Measurements from ENCODE around the gene RTN3. TPM values are rescaled to one million over a fixed set of nuclear protein-coding genes. Genes with fewer than 3 reads are reported as not detected.

RTN3 gene
- polyA plus RNA-seq, 1 donor from 2014 or later, result 283 TPM

DNA sequence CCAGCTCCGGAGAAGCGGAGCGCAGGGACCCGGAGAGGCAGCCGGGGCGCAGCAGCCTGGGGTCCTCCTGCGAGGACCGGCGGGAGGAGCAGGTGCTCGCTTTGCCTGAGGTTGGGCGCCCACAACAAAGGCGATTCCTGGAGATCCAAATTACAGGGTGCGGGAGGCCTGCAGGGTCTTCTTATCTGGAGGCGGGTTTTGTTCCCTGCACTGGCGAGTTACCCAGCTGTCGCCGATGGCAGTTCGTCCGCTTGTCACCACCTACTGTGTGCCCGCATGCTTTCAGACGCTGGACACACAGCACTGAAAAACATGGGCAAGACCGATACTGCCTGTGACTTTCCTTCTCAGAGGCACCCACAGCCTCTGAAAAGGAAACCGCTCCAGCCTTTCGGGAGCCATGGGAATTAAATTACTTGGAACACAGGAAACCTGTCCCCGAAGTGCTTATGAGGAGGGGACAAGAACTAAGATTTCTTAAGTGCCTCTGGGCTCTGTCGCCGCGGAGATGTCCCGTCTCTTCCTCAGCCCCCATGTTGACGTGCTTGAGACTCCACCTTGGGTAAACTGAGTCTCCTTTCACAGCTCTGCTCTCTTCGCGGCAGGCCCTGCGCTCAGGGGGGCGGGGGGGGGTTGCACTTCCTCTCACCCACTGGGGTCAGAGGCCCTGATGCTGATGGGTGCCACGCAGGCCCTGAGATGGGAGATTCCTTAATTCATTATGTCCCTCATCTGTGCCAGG is 88.6 kb downstream of the RTN3 start:
- no peak for TF ChIP-seq RAD21 (conservative IDR thresholded peaks at IDR 0.05)
- TF ChIP-seq TAF1 (IDR thresholded peaks at IDR 0.05; ENCODE audit: low read depth), result peak; percentile 17
- TF ChIP-seq EP300 (conservative IDR thresholded peaks at IDR 0.05; ENCODE audit: poor library complexity, severe bottlenecking), result no peak
- no peak for TF ChIP-seq POLR2AphosphoS5 (IDR thresholded peaks at IDR 0.05)
- no peak for TF ChIP-seq EZH2 (IDR thresholded peaks at IDR 0.05; ENCODE audit: borderline replicate concordance, insufficient read depth, low read length, poor library complexity, severe bottlenecking)
- no peak for TF ChIP-seq CTCF (IDR thresholded peaks at IDR 0.05; ENCODE audit: poor library complexity, severe bottlenecking)
- peak; percentile 32 for TF ChIP-seq SMC3 (conservative IDR thresholded peaks at IDR 0.05; ENCODE audit: poor library complexity)
- TF ChIP-seq MXI1 (conservative IDR thresholded peaks at IDR 0.05; ENCODE audit: poor library complexity, severe bottlenecking), result no peak
- TF ChIP-seq, protein P1, sequence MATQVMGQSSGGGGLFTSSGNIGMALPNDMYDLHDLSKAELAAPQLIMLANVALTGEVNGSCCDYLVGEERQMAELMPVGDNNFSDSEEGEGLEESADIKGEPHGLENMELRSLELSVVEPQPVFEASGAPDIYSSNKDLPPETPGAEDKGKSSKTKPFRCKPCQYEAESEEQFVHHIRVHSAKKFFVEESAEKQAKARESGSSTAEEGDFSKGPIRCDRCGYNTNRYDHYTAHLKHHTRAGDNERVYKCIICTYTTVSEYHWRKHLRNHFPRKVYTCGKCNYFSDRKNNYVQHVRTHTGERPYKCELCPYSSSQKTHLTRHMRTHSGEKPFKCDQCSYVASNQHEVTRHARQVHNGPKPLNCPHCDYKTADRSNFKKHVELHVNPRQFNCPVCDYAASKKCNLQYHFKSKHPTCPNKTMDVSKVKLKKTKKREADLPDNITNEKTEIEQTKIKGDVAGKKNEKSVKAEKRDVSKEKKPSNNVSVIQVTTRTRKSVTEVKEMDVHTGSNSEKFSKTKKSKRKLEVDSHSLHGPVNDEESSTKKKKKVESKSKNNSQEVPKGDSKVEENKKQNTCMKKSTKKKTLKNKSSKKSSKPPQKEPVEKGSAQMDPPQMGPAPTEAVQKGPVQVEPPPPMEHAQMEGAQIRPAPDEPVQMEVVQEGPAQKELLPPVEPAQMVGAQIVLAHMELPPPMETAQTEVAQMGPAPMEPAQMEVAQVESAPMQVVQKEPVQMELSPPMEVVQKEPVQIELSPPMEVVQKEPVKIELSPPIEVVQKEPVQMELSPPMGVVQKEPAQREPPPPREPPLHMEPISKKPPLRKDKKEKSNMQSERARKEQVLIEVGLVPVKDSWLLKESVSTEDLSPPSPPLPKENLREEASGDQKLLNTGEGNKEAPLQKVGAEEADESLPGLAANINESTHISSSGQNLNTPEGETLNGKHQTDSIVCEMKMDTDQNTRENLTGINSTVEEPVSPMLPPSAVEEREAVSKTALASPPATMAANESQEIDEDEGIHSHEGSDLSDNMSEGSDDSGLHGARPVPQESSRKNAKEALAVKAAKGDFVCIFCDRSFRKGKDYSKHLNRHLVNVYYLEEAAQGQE (IDR thresholded peaks at IDR 0.05; ENCODE audit: borderline replicate concordance), result no peak
- Histone ChIP-seq H3K27ac (ENCODE audit: low read length) (peak overlapping the region; percentile 83), H3K79me2 (replicated peaks; ENCODE audit: insufficient read depth, low read length) (peaks cover 50% of the 10 kb centered on the region), H3F3A (ENCODE audit: insufficient read depth, low read length, poor library complexity, severe bottlenecking) (no peaks in the 10 kb centered on the region), H3K9me2 (ENCODE audit: insufficient read depth, low read length) (no peaks in the 10 kb centered on the region), H3K4me2 (ENCODE audit: low read length) (peak overlapping the region; percentile 66), H4K20me1 (ENCODE audit: insufficient read depth) (peaks cover 3% of the 10 kb centered on the region), H3K4me3 (ENCODE audit: low read length) (peak overlapping the region; percentile 91), H3K27me3 (ENCODE audit: insufficient read depth, low read depth, low read length) (no peaks in the 10 kb centered on the region), H3K36me3 (ENCODE audit: insufficient read depth, low read length) (no peaks in the 10 kb centered on the region), H2AFZ (ENCODE audit: low read depth, low read length) (peak overlapping the region; percentile 27), H3K9me3 (ENCODE audit: low read length) (no peaks in the 10 kb centered on the region), H3K9ac (ENCODE audit: low read length) (peak overlapping the region; percentile 88)

GRCh38 chr11:63770763-63771162 is 89.5 kb downstream of the RTN3 start:
- Histone ChIP-seq H3K4me2 (ENCODE audit: low read length) (no peak overlapping the region), H3K4me3 (ENCODE audit: low read length) (no peak overlapping the region), H3F3A (ENCODE audit: insufficient read depth, low read length, poor library complexity, severe bottlenecking) (no peaks in the 10 kb centered on the region), H3K9ac (ENCODE audit: low read length) (no peak overlapping the region), H3K36me3 (ENCODE audit: insufficient read depth, low read length) (no peaks in the 10 kb centered on the region), H3K9me3 (ENCODE audit: low read length) (no peaks in the 10 kb centered on the region), H3K9me2 (ENCODE audit: insufficient read depth, low read length) (no peaks in the 10 kb centered on the region), H4K20me1 (ENCODE audit: insufficient read depth) (no peaks in the 10 kb centered on the region), H3K79me2 (replicated peaks; ENCODE audit: insufficient read depth, low read length) (peaks cover 41% of the 10 kb centered on the region), H2AFZ (ENCODE audit: low read depth, low read length) (no peak overlapping the region), H3K27ac (ENCODE audit: low read length) (no peak overlapping the region), H3K27me3 (ENCODE audit: insufficient read depth, low read depth, low read length) (no peaks in the 10 kb centered on the region)
- TF ChIP-seq EP300 (conservative IDR thresholded peaks at IDR 0.05; ENCODE audit: poor library complexity, severe bottlenecking), result no peak
- no peak for TF ChIP-seq CTCF (IDR thresholded peaks at IDR 0.05; ENCODE audit: poor library complexity, severe bottlenecking)
- TF ChIP-seq, protein P1 (IDR thresholded peaks at IDR 0.05; ENCODE audit: borderline replicate concordance), result no peak
- TF ChIP-seq SMC3 (conservative IDR thresholded peaks at IDR 0.05; ENCODE audit: poor library complexity), result no peak
- no peak for TF ChIP-seq RAD21 (conservative IDR thresholded peaks at IDR 0.05)
- TF ChIP-seq MXI1 (conservative IDR thresholded peaks at IDR 0.05; ENCODE audit: poor library complexity, severe bottlenecking), result no peak
- no peak for TF ChIP-seq TAF1 (IDR thresholded peaks at IDR 0.05; ENCODE audit: low read depth)
- no peak for TF ChIP-seq POLR2AphosphoS5 (IDR thresholded peaks at IDR 0.05)
- TF ChIP-seq EZH2 (IDR thresholded peaks at IDR 0.05; ENCODE audit: borderline replicate concordance, insufficient read depth, low read length, poor library complexity, severe bottlenecking), result no peak

Measured in neural cell (in vitro differentiated cells).